Thyroid gland (tissue), 4 donors: Measurements from ENCODE around the gene DUSP3. TPM values are rescaled to one million over a fixed set of nuclear protein-coding genes. Genes with fewer than 3 reads are reported as not detected.
A peak's percentile ranks its signal among the peaks of the same experiment; 100 is the strongest.

Source experiments
- DNase-seq, 2 donors: peaks; one replicate each; pipeline ENCODE4 v3.0.0-alpha.2; 2019
- H3K27ac ChIP-seq, 3 donors: fragments of 200-600 bp; sonication (generic); 1 replicate in 2 of 3; 2 replicates in 1 of 3; pipeline ENCODE4 v1.5.1; 2016 to 2019; ENCODE audit warnings: mild to moderate bottlenecking in 1 of 3, moderate library complexity in 1 of 3
- H3K27me3 ChIP-seq: fragments of 200-600 bp; sonication (generic); one replicate; pipeline ENCODE4 v1.5.1; 2019
- H3K36me3 ChIP-seq, 2 donors: fragments of 200-600 bp; sonication (generic); one replicate each; pipeline ENCODE4 v1.5.1; 2016 to 2019
- H3K4me1 ChIP-seq, 2 donors: fragments of 200-600 bp; sonication (generic); one replicate each; pipeline ENCODE4 v1.5.1; 2017 to 2019
- H3K4me3 ChIP-seq, 3 donors: fragments of 200-600 bp; sonication (generic); replicated peaks in 1 of 3; 1 replicate in 2 of 3; 2 replicates in 1 of 3; pipeline ENCODE4 v1.5.1; 2016; ENCODE audit warnings: mild to moderate bottlenecking in 1 of 3
- H3K9me3 ChIP-seq: fragments of 200-600 bp; sonication (generic); one replicate; pipeline ENCODE4 v1.5.1; 2017
- CTCF ChIP-seq, 6 experiments: fragments of 200-600 bp in 3 of 6; fragments of 450-650 bp in 3 of 6; sonication (generic) in 3 of 6; IDR thresholded peaks; one replicate each; pipeline ENCODE4 v1.5.1; 2016 to 2019; ENCODE audit warnings: antibody characterized with exemption in 6 of 6, mild to moderate bottlenecking in 2 of 6, inconsistent platforms in 1 of 6, moderate library complexity in 1 of 6
- POLR2A ChIP-seq, 2 donors: fragments of 450-650 bp; IDR thresholded peaks; one replicate each; pipeline ENCODE4 v1.6.1; 2017; ENCODE audit warnings: antibody characterized with exemption in 2 of 2, mild to moderate bottlenecking in 2 of 2, moderate library complexity in 1 of 2
- WGBS, 2 donors: methylation state at CpG; one replicate each; pipeline ENCODE4 v1.1.5; 2017; 5-methylcytosine and 5-hydroxymethylcytosine counted together
- intact Hi-C: fragments of 100-400 bp; cut with DNase I; formaldehyde crosslinking; loops from one replicate; pipeline ENCODE4 v1.15.1; 2023
- total RNA-seq, 4 donors: library from RNA; depleted of rRNA; stranded (reverse); fragments of >200 nt; gene quantifications; one replicate each; pipeline ENCODE4 v1.2.3, GENCODE V29; 2016

Gene DUSP3
- total RNA-seq, 4 donors from 2014 or later: 67.7 to 98.5 (median 72.0) TPM

GRCh38 chr17:43733956-43734355, 44.8 kb downstream of the DUSP3 start:
- Histone ChIP-seq H3K9me3 (no peaks in the 10 kb centered on the region), H3K27me3 (no peaks in the 10 kb centered on the region), H3K36me3 (no peaks in the 10 kb centered on the region), H3K4me1 (no peaks in the 10 kb centered on the region), H3K4me3 (no peak overlapping the region), H3K27ac (no peak overlapping the region)
- intact Hi-C loops: no loop called here
- TF ChIP-seq CTCF (IDR thresholded peaks at IDR 0.05) (no peak), POLR2A (IDR thresholded peaks at IDR 0.05) (no peak)
- WGBS, 2 donors: 64 to 75% methylated on average over 1 of the region's 1 CpG
- DNase-seq: no peak

- Histone ChIP-seq H3K36me3 (no peaks in the 10 kb centered on the region), H3K4me3 (no peak overlapping the region), H3K4me1 (no peaks in the 10 kb centered on the region), H3K27ac (no peak overlapping the region), H3K27me3 (no peaks in the 10 kb centered on the region), H3K9me3 (no peaks in the 10 kb centered on the region)
- intact Hi-C loops: no loop called here
- no peak for DNase-seq
- 96 to 100% methylated on average over 2 of the region's 2 CpGs for WGBS, 2 donors
- TF ChIP-seq POLR2A (IDR thresholded peaks at IDR 0.05): no peak
- TF ChIP-seq CTCF (IDR thresholded peaks at IDR 0.05): no peak
Measured at GRCh38 chr17:43732958-43733357, 45.8 kb downstream of the DUSP3 start.

GRCh38 chr17:43728081-43728480, 50.7 kb downstream of the DUSP3 start:
- H3K27me3 ChIP-seq: no peaks in the 10 kb centered on the region
- intact Hi-C loops: no loop called here
- H3K27ac ChIP-seq: no peak overlapping the region
- H3K36me3 ChIP-seq: no peaks in the 10 kb centered on the region
- DNase-seq: no peak
- 72% methylated on average over 8 of the region's 8 CpGs for WGBS, 2 donors
- TF ChIP-seq POLR2A (IDR thresholded peaks at IDR 0.05) (no peak), CTCF (IDR thresholded peaks at IDR 0.05) (no peak)
- no peaks in the 10 kb centered on the region for H3K9me3 ChIP-seq
- H3K4me3 ChIP-seq: no peak overlapping the region
- H3K4me1 ChIP-seq: no peaks in the 10 kb centered on the region

- Histone ChIP-seq H3K27ac (no peak overlapping the region), H3K4me1 (no peaks in the 10 kb centered on the region), H3K36me3 (no peaks in the 10 kb centered on the region), H3K27me3 (no peaks in the 10 kb centered on the region), H3K4me3 (no peak overlapping the region), H3K9me3 (no peaks in the 10 kb centered on the region)
- TF ChIP-seq POLR2A (IDR thresholded peaks at IDR 0.05) (no peak), CTCF (IDR thresholded peaks at IDR 0.05) (no peak)
- 62 to 66% methylated on average over 6 of the region's 6 CpGs for WGBS, 2 donors
- intact Hi-C loops: no loop called here
- peak in 1 of 2 donors; percentile 21 for DNase-seq
Measured at GRCh38 chr17:43723697-43724359, 54.9 kb downstream of the DUSP3 start.

GRCh38 chr17:43722870-43723665, 55.7 kb downstream of the DUSP3 start:
- WGBS, 2 donors: 88 to 90% methylated on average over 8 of the region's 8 CpGs
- Histone ChIP-seq H3K27me3 (no peaks in the 10 kb centered on the region), H3K4me3 (no peak overlapping the region), H3K36me3 (no peaks in the 10 kb centered on the region), H3K27ac (no peak overlapping the region), H3K9me3 (no peaks in the 10 kb centered on the region), H3K4me1 (no peaks in the 10 kb centered on the region)
- intact Hi-C loops: no loop called here
- DNase-seq: no peak
- TF ChIP-seq POLR2A (IDR thresholded peaks at IDR 0.05) (no peak), CTCF (IDR thresholded peaks at IDR 0.05) (no peak)
